IPS-15b (cell line): Measurements from ENCODE around the gene DOCK1.

ENCODE experiments used
- H3K27me3 ChIP-seq: one replicate; pipeline ENCODE4 v1.6.1; 2013; ENCODE audit warnings: low read length; ENCODE audit not compliant: control insufficient read depth, insufficient read depth
- H3K36me3 ChIP-seq: one replicate; pipeline ENCODE4 v1.6.1; 2013; ENCODE audit warnings: low read length; ENCODE audit not compliant: control insufficient read depth, insufficient read depth
- H3K4me1 ChIP-seq: one replicate; pipeline ENCODE4 v1.6.1; 2013; ENCODE audit warnings: mild to moderate bottlenecking, low read length; ENCODE audit not compliant: control insufficient read depth, insufficient read depth
- H3K4me3 ChIP-seq: one replicate; pipeline ENCODE4 v1.5.1; 2013; ENCODE audit warnings: low read depth, low read length
- H3K9ac ChIP-seq: one replicate; pipeline ENCODE4 v1.6.1; 2013; ENCODE audit warnings: low read depth, mild to moderate bottlenecking, low read length
- H3K9me3 ChIP-seq: one replicate; pipeline ENCODE4 v1.6.1; 2013; ENCODE audit warnings: mild to moderate bottlenecking, low read length; ENCODE audit not compliant: control insufficient read depth, insufficient read depth

The DOCK1 gene

DNA sequence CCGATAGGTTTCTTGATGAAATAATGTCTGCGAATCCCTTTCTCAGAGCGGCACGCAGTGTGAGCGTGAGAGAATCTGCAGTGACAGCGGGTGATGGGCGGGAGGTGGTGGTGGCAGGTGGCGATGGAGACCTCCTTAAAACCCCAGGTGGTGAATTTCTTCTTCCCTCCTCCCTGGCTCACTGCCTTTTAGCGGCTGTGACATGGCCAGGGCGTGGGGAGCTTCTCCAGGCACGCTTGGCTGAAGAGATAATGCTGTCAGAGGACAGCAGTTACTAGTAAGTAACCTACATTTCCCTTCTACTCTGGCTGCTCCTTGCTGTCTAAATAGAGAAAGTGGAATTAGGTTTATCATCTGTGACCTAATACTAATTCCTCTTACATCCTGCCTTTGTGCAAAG is 432.6 kb downstream of the DOCK1 start:
- Histone ChIP-seq H3K9ac (no peak overlapping the region), H3K4me1 (no peaks in the 10 kb centered on the region), H3K27me3 (no peaks in the 10 kb centered on the region), H3K4me3 (no peak overlapping the region), H3K9me3 (no peaks in the 10 kb centered on the region), H3K36me3 (no peaks in the 10 kb centered on the region)

DNA sequence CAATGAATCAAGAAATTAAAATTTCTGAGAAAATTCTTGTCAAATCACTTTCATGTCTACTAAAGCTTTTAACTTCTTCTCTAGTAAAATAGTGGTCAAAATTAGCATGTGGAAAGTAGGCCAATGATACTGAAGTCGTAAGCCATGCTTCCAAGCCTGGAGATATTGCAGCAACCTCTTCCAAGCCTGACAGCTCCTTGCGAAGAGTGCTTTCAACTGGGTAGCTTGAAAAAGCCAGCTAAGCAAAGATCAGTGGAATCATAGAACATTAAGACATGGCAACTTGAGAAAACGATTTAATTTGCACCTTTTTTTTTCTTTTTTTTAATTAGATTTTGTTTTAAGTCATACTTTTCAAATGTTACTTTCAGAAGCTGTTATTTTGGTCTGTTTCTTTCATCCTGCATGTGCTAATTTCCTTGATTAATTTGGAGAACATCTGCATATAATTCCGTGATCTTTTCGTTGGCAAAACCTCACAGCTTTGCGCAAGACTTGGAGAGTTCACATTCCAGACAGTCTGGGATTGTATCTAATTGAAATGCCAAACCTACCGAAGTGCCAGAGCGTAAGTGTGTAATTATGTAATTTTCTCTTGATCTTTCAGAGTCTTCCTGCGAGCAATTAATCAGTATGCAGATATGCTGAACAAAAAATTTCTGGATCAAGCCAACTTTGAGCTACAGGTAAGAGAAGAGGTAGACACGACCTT is 433.3 kb downstream of the DOCK1 start:
- Histone ChIP-seq H3K27me3 (no peaks in the 10 kb centered on the region), H3K9ac (no peak overlapping the region), H3K4me1 (no peaks in the 10 kb centered on the region), H3K9me3 (no peaks in the 10 kb centered on the region), H3K36me3 (no peaks in the 10 kb centered on the region), H3K4me3 (no peak overlapping the region)

DNA sequence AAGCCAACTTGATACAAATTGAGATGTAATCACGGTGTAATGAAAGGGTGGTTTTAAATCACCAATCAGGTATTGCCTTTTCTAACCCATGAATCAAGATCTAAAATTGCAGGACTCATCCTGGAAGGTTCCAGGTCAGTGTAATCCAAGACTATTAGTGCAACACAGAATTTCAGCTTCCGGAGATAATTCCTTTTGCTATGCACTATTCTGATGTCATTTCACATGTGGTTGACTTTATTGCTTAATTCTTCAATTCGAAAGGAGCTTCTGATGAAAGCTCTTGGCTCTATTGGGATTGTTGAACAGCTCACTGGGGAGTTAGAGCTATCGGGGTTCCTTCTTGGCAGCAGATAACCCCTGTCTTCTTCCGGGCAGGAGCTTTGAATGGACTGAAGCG is 438.6 kb downstream of the DOCK1 start:
- Histone ChIP-seq H3K36me3 (no peaks in the 10 kb centered on the region), H3K9me3 (no peaks in the 10 kb centered on the region), H3K4me3 (no peak overlapping the region), H3K4me1 (no peaks in the 10 kb centered on the region), H3K9ac (no peak overlapping the region), H3K27me3 (no peaks in the 10 kb centered on the region)

DNA sequence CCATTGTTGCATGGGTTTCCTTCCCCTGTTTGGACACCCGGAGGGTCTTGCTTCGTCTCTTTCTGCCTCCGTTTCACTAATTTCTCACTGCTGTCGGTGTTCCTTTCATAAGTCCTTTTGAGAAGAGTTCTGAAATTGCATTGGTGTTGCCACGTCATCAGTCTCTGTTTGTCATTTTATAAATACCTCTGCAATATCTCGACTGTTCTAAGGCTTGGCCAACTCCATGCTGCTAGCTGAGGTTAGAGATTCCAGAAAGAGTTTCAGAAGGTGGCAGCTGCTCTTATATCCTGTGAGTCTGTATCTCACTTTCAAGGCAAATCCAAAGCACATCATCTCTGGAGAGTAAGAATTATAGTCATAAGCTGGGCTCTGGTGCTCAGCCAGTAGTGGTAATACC is 439.1 kb downstream of the DOCK1 start:
- Histone ChIP-seq H3K9ac (no peak overlapping the region), H3K27me3 (no peaks in the 10 kb centered on the region), H3K4me3 (no peak overlapping the region)

DNA sequence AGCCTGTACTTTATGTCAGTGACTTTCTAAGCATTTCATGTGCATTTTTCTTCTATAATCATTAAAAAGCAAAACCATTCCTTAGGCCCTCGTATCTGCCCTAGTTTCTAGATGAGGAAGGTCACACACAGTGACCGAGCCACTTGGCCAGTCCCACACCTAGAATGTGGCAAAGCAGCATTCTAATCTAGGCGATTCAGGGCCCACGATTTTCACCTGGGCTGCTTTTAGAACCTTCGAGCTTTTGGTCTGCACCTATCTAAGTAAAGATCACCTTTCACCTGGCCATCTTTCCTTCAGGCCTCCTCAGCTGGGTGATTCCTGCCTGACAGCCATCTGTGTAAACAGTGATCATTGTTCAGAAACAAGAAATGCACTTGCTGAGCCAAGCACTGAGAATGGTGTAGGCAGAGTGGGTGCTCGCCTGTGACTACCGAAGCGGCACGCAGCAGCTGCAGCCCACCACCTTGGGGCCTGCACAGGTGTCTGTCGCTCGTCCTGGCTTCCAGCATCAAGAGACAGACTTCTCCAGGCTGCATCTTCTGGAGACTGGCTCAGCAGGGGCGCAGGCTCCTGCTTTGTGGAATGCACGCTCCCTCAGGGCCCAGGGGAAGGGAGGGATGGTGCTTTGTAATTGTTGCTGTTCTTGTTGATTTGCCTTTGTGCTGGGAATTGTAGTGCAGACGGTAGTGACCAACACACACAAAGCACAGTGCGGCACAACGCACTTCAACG is 440.2 kb downstream of the DOCK1 start:
- H3K27me3 ChIP-seq: no peaks in the 10 kb centered on the region
- H3K9me3 ChIP-seq: no peaks in the 10 kb centered on the region
- no peaks in the 10 kb centered on the region for H3K36me3 ChIP-seq
- no peak overlapping the region for H3K4me3 ChIP-seq
- no peak overlapping the region for H3K9ac ChIP-seq
- H3K4me1 ChIP-seq: no peaks in the 10 kb centered on the region

More for the DNA sequence above, 439.1 kb downstream of the DOCK1 start:
- Histone ChIP-seq H3K9me3 (no peaks in the 10 kb centered on the region), H3K36me3 (no peaks in the 10 kb centered on the region), H3K4me1 (no peaks in the 10 kb centered on the region)

DNA sequence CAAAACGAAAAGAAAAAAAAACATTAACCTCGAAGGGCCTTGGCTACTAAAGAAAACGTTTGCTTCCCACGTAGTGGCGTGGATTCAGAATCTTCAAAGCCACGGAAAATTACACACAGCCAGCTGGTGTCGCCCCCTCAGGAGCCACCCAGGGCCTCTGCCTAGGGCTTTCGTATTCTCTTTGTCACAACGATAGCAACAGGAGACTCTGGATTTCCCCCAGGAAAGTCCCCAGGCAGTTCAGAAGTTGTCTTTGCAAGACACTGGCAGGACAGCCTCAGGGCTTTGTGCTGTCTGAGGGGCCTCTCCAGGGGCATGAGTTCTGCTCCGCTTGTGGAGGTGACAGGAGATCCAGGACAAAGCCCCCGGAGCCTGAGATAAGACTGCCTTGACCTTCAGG is 441.4 kb downstream of the DOCK1 start:
- no peaks in the 10 kb centered on the region for H3K27me3 ChIP-seq
- H3K36me3 ChIP-seq: no peaks in the 10 kb centered on the region
- H3K9ac ChIP-seq: no peak overlapping the region
- no peak overlapping the region for H3K4me3 ChIP-seq
- H3K4me1 ChIP-seq: no peaks in the 10 kb centered on the region
- H3K9me3 ChIP-seq: no peaks in the 10 kb centered on the region

DNA sequence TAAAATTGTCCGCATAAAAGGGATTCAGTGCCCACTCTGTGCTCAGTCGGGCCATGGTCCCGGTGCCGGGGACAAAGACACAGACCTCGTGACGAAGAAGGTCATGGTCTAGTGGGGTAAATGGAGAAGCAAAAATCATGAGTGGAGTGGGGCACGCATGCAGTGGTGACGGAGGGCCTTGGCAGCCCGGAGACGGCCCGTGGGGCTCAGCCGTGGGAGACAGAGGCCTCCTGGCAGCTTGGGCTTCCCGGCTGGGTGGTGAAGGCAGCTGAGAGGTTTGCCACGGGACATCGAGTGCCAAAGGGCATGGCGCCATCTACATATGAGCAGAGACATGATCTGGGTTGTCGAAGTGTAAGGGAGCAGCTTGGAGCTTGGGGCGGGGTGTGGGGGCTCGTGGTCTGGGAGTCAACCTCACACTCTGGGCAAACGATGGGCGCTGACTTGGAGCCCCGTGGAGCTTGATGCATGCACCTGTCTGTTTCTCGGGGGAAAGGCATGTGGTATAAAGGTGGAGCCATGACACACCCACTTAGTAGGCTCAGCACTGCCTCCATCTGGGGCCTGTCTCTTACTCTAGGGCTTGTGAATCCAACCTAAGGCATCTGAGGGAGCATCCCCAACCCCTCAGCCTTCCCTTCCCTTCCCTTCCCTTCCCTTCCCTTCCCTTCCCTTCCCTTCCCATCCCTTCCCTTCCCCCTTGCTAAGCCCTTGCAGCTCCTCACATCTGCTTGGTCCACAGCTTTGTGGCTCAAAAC is 442.2 kb downstream of the DOCK1 start:
- H3K36me3 ChIP-seq: no peaks in the 10 kb centered on the region
- H3K4me3 ChIP-seq: no peak overlapping the region
- H3K4me1 ChIP-seq: no peaks in the 10 kb centered on the region
- H3K9me3 ChIP-seq: no peaks in the 10 kb centered on the region
- H3K27me3 ChIP-seq: no peaks in the 10 kb centered on the region
- no peak overlapping the region for H3K9ac ChIP-seq

DNA sequence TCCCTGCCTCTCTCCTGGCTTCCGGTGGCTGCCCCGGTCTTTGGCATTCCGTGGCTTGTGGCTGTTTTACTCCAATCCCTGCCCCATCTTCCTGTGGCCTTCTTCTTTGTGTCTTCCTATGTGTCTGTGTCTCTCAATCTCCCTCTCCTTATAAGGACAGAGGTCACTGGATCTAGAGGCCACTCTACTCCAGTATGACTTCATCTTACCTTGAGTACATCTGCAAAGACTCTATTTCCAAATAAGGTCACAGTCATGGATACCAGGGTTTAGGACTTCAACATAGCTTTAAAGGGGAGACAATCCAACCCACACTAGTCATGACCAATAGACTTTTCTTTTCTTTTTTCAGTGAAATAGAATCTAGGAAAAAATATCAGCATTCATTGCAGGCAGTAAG is 444.5 kb downstream of the DOCK1 start:
- Histone ChIP-seq H3K9ac (no peak overlapping the region), H3K4me1 (no peaks in the 10 kb centered on the region), H3K9me3 (no peaks in the 10 kb centered on the region), H3K4me3 (no peak overlapping the region), H3K36me3 (no peaks in the 10 kb centered on the region), H3K27me3 (no peaks in the 10 kb centered on the region)

DNA sequence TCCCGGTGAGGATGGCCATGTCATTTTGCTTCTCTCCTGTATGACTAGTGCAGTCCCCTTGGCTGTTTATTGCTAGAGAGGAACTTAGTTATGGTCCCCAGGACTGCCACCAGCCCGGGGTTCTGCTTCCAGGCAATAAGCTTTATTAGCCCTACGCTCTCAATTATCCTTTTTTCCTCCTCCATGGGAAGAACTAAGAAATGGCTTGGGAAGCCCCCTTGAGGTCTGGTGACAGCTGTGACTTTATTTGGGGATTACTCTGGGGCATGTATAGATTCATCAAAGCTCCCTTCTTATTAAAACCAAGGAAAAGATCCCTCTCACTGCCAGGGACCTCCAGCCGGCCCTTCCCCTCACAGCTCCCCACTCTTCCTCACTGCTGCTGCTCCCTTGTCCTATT is 446.3 kb downstream of the DOCK1 start:
- Histone ChIP-seq H3K4me1 (no peaks in the 10 kb centered on the region), H3K9me3 (no peaks in the 10 kb centered on the region), H3K4me3 (no peak overlapping the region), H3K9ac (no peak overlapping the region), H3K27me3 (no peaks in the 10 kb centered on the region), H3K36me3 (no peaks in the 10 kb centered on the region)

DNA sequence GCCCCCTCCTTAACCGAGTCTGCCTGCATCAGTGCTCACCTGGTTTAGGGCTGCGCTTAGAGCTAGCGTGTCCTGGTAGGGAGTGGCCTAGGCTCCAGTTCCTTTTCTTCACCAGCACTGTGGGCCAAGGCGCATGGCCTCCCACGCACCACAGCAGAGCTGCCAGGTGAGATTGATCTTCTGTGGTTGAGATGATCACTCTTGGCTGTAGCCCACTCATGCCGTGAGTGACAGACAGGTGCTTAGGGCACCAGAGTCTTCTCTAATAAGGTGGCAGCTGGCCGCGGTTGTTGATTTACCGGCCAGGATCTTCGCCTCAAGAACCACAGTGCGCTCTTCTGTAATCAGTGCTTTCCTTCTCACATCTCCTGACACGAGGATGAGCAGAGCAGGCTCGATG is 448.3 kb downstream of the DOCK1 start:
- H3K9ac ChIP-seq: no peak overlapping the region
- H3K27me3 ChIP-seq: no peaks in the 10 kb centered on the region
- no peaks in the 10 kb centered on the region for H3K4me1 ChIP-seq

DNA sequence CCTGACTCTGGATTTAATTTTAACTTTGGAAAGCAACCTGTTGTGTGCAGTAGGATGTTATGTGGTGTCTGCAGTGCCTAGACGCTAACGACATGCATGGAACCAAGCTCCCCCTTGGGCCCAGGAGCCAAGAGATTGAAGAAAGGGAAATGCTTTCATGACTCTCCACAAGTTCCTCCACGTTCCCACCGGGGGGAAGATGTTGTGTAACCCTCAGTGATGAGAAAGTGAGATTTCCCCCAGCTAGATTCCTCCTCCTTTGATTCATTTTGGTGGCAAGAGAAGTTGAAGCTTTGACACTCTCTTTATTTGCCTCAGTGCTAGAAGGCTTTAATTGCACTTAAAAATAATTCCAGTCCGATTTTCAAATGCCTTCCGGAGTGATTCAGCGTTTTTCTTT is 449.0 kb downstream of the DOCK1 start:
- Histone ChIP-seq H3K4me1 (no peaks in the 10 kb centered on the region), H3K9me3 (no peaks in the 10 kb centered on the region), H3K27me3 (no peaks in the 10 kb centered on the region), H3K9ac (no peak overlapping the region), H3K36me3 (no peaks in the 10 kb centered on the region), H3K4me3 (no peak overlapping the region)

More for the DNA sequence above, 448.3 kb downstream of the DOCK1 start:
- no peak overlapping the region for H3K4me3 ChIP-seq
- no peaks in the 10 kb centered on the region for H3K36me3 ChIP-seq
- H3K9me3 ChIP-seq: no peaks in the 10 kb centered on the region

DNA sequence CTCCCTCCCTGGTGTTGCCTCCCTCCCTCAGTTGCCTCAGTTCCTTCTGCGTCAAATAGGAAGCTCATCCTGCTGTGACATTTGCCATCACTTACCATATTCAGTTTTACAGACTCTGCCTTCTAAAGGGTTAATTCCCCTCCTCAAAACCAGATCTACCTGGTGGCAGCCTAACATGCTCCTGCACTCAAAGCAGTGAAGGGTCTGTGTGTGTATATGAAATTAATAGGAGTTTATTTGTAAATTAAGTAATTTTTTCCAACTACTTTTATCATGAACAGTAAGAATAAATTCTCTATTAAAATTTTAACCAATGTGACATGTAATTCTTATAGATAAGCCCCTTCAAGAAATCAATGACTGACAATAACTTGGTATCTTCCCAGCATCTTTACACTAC is 449.8 kb downstream of the DOCK1 start:
- H3K36me3 ChIP-seq: no peaks in the 10 kb centered on the region
- no peak overlapping the region for H3K4me3 ChIP-seq
- H3K4me1 ChIP-seq: no peaks in the 10 kb centered on the region
- no peaks in the 10 kb centered on the region for H3K27me3 ChIP-seq
- no peaks in the 10 kb centered on the region for H3K9me3 ChIP-seq
- H3K9ac ChIP-seq: no peak overlapping the region
